Fibroblast of pulmonary artery (primary cell): ENCODE data around the gene MYL7.
"Not testable (repeated sequence)": the region's sequence is repeated elsewhere in the genome, so short reads cannot be mapped to it uniquely, and the experiment has no call there.

Experiments
- DNase-seq: peaks from one replicate; pipeline ENCODE4 v3.0.0-alpha.2; 2010; ENCODE audit warnings: low read depth
- H3K4me3 ChIP-seq: replicated peaks from 2 replicates; pipeline ENCODE4 v1.5.1; 2011; ENCODE audit warnings: low read depth, mild to moderate bottlenecking, control low read depth, low read length, moderate library complexity
- CTCF ChIP-seq: IDR thresholded peaks from 2 replicates; pipeline ENCODE4 v1.5.1; 2011; ENCODE audit warnings: mild to moderate bottlenecking, control low read depth, low read length, inconsistent platforms; ENCODE audit errors: missing control alignments

MYL7 gene

GRCh38 chr7:44177570-44178131 lies 36.5 kb upstream of the MYL7 start:
- DNase-seq, result peak; percentile 47
- no peak for TF ChIP-seq CTCF
- H3K4me3 ChIP-seq, result no peak overlapping the region

- no peak for DNase-seq
- TF ChIP-seq CTCF, result no peak
- H3K4me3 ChIP-seq, result no peak overlapping the region
Observed at GRCh38 chr7:44176486-44176885, 35.4 kb upstream of the MYL7 start.

GRCh38 chr7:44175730-44176129 lies 34.6 kb upstream of the MYL7 start:
- no peak overlapping the region for H3K4me3 ChIP-seq
- TF ChIP-seq CTCF, result no peak
- DNase-seq, result no peak

GRCh38 chr7:44174694-44174948 lies 33.5 kb upstream of the MYL7 start:
- H3K4me3 ChIP-seq, DNase-seq: not testable (repeated sequence)

GRCh38 chr7:44173911-44174693 lies 33.0 kb upstream of the MYL7 start:
- TF ChIP-seq CTCF, result no peak
- no peak for DNase-seq
- no peak overlapping the region for H3K4me3 ChIP-seq

- no peak for DNase-seq
- no peak for TF ChIP-seq CTCF
- H3K4me3 ChIP-seq, result no peak overlapping the region
Observed at GRCh38 chr7:44172803-44173424, 31.8 kb upstream of the MYL7 start.

GRCh38 chr7:44172352-44172751 lies 31.2 kb upstream of the MYL7 start:
- no peak for DNase-seq
- no peak for TF ChIP-seq CTCF
- no peak overlapping the region for H3K4me3 ChIP-seq

- H3K4me3 ChIP-seq, DNase-seq: not testable (repeated sequence)
Observed at GRCh38 chr7:44171901-44172300, 30.8 kb upstream of the MYL7 start.
